ENCODE results near the gene ZNF629.
A peak's percentile ranks its signal among the peaks of the same experiment; 100 is the strongest.

The ZNF629 gene

DNA sequence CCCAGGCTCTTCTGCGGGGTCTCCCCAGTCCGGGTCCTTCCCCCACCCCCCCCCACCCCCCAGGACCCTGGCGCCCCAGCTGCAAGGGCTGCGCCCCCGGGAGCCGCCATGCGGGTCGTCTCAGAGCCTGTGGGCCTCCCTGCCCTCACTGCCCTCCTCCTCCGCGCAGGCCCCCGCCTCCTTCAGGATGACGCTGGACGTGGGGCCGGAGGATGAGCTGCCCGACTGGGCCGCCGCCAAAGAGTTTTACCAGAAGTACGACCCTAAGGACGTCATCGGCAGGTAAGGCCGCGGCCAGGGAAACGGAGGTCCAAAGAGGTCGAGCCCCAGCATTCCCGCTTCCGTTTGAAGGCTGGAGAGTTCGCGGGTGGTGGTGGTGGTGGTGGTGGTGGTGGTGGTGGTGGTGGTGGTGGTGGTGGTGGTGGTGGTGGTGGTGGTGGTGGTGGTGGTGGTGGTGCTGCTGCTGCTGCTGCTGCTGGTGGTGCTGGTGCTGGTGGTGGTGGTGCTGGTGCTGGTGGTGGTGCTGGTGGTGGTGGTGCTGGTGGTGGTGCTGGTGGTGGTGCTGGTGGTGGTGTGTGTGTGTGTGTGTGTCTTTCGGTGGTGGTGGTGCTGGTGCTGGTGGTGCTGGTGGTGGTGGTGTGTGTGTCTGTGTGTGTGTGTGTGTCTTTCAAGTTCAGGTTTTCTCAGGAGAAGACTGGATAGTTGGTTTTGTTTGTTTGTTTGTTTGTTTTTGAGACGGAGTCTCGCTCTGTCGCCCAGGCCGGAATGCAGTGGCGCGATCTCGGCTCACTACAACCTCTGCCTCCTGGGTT, 38.2 kb downstream of the ZNF629 start:
- DNase-seq (ENCODE audit: low read depth): no peak

GRCh38 chr16:30747799-30748633, 39.0 kb downstream of the ZNF629 start, which contains the start of gene PHKG2:
PHKG2 (plus strand) TSS chr16:30748425; CDS start chr16:30748821, 396 bp downstream.
- peak; percentile 98 for DNase-seq (ENCODE audit: low read depth)

DNA sequence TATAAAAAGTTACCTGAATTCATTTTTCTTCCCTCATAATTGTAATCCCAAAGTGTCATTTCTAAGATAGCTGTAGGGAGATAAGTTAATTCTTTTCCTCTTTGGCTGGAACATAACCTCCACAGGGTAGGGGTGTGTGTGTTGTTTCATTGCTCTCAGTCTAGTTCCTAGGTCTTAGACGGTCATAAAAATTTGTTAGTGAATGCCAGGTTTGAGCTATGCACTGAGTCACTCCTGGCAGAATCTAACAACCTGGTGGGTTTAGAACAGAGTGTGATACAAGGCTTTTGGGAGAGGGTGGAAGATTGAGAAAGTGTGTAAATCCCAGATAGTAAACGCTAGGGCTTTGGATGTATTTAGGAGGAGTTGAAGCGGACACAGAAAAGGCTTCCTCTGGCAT, 39.7 kb downstream of the ZNF629 start:
- DNase-seq (ENCODE audit: low read depth): peak; percentile 32

- no peak for DNase-seq (ENCODE audit: low read depth)
These were observed 40.3 kb downstream of the ZNF629 start for GRCh38 chr16:30746638-30747175.

- no peak for DNase-seq (ENCODE audit: low read depth)
These were observed 41.9 kb downstream of the ZNF629 start for GRCh38 chr16:30745082-30745481.

- DNase-seq (ENCODE audit: low read depth): no peak
These were observed 42.8 kb downstream of the ZNF629 start for GRCh38 chr16:30744183-30744582.

GRCh38 chr16:30743716-30744115, 43.3 kb downstream of the ZNF629 start:
- DNase-seq (ENCODE audit: low read depth): no peak

DNA sequence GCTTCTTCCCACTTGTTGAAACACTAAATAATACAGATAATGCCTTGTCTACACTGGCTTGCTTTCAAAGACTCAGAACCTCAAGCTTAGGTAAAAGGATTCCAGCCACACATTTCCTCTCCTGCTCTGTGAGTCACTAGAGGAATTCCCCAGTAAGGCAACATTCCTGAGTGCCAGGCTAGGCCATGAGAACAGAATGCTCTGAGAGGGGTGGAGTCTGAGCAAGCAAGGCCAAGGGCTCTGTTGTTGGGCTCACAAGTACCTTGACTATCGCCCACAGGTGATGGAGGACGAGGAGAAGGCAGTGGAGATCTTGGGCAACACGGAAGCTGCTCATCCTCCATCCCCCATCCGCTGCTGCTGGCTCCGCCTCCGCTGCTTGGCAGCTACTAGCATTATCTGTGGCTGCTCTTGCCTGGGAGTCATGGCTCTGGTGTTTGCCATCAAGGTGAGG, 45.5 kb downstream of the ZNF629 start:
- DNase-seq (ENCODE audit: low read depth): peak; percentile 58

GRCh38 chr16:30740364-30741251, 46.4 kb downstream of the ZNF629 start:
- peak; percentile 67 for DNase-seq (ENCODE audit: low read depth)

DNA sequence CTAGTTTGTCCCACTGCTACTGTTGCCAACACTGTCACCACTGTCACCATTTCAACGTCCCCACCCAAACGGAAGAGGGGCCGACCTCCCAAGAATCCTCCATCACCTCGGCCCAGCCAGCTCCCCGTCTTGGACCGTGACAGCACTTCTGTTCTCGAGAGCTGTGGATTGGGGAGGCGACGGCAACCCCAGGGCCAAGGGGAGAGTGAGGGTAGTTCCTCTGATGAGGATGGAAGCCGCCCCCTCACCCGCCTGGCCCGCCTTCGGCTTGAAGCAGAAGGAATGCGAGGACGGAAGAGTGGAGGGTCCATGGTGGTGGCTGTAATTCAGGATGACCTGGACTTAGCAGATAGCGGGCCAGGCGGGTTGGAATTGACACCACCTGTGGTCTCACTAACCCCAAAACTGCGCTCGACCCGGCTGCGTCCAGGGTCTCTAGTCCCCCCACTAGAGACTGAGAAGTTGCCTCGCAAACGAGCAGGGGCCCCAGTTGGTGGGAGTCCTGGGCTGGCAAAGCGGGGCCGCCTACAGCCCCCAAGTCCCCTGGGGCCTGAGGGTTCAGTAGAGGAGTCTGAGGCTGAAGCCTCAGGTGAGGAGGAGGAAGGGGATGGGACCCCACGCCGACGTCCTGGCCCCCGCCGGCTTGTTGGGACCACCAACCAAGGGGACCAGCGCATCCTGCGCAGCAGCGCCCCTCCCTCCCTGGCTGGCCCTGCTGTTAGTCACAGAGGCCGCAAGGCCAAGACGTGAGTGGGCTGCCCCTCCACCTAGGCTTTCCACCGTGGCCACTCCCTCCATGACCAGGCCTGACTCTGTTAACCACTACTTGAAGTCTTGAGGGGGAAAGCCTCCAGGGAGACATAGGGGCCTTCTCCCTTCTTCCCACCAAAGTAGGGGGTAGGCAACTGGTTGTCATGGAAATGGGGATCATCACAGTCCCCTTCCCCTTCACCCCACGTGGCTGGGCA, 47.7 kb downstream of the ZNF629 start:
- DNase-seq (ENCODE audit: low read depth): no peak

GRCh38 chr16:30737794-30738648, 49.0 kb downstream of the ZNF629 start:
- DNase-seq (ENCODE audit: low read depth): no peak

GRCh38 chr16:30736995-30737793, 49.8 kb downstream of the ZNF629 start:
- DNase-seq (ENCODE audit: low read depth): no peak

GRCh38 chr16:30731411-30731810, 55.6 kb downstream of the ZNF629 start:
- DNase-seq (ENCODE audit: low read depth): no peak

- no peak for DNase-seq (ENCODE audit: low read depth)
These were observed 57.9 kb downstream of the ZNF629 start for GRCh38 chr16:30728899-30729672.

Measured in GM04504 (cell line).